Endothelial cell of umbilical vein (primary cell): Measurements from ENCODE around the gene FBXO2. TPM values are rescaled to one million over a fixed set of nuclear protein-coding genes. Genes with fewer than 3 reads are reported as not detected.

Experiments
- BruUV-seq: library from RNA; stranded (reverse); fragments of 400-500 nt; replicated peaks from 2 replicates; lab custom pipeline; 2021; lab: Mats Ljungman, UMichigan
- CTCF ChIA-PET: fragments of 300-600, 350-600 bp; sonication (Branson Sonifier 250); formaldehyde crosslinking; loops from one replicate; lab custom pipeline; 2021; ENCODE audit warnings: antibody characterized with exemption, inconsistent platforms; lab: Charles Lee
- POLR2A ChIA-PET: fragments of 300-600, 350-600 bp; sonication (Branson Sonifier 250); formaldehyde crosslinking; loops from one replicate; lab custom pipeline; 2021; ENCODE audit warnings: antibody characterized with exemption, inconsistent platforms; lab: Charles Lee
- DNase-seq: peaks from one replicate; pipeline ENCODE4 v3.0.0-alpha.2; 2011; ENCODE audit warnings: low read depth, low spot score
- FAIRE-seq: peaks from 2 replicates; lab custom pipeline; 2011; peaks lifted over from hg19 to GRCh38; lab: Jason Lieb, UNC
- H2AFZ ChIP-seq: 2 replicates; pipeline ENCODE4 v1.6.0; 2012; ENCODE audit warnings: low read depth, low read length, control low read depth, inconsistent platforms
- H3K27ac ChIP-seq: 2 replicates; pipeline ENCODE4 v1.5.1; 2011; ENCODE audit warnings: low read depth, mild to moderate bottlenecking, control low read depth, low read length, moderate library complexity; ENCODE audit not compliant: insufficient read depth
- H3K27me3 ChIP-seq, 2 experiments: 2 replicates each; pipeline versions ENCODE4 v1.6.0 to v1.6.1; 2011; ENCODE audit warnings: low read length in 2 of 2, mixed read lengths in 1 of 2; ENCODE audit not compliant: control insufficient read depth in 2 of 2, insufficient read depth in 2 of 2
- H3K36me3 ChIP-seq, 2 experiments: 2 replicates in 1 of 2; 3 replicates in 1 of 2; pipeline ENCODE4 v1.5.1; 2011; ENCODE audit warnings: low read length in 2 of 2, mild to moderate bottlenecking in 1 of 2, moderate library complexity in 1 of 2; ENCODE audit not compliant: control insufficient read depth in 2 of 2, insufficient read depth in 2 of 2; ENCODE audit errors: extremely low read depth in 1 of 2
- H3K4me1 ChIP-seq: 3 replicates; pipeline ENCODE4 v1.5.1; 2011; ENCODE audit warnings: mild to moderate bottlenecking, low read length; ENCODE audit not compliant: control insufficient read depth, insufficient read depth; ENCODE audit errors: extremely low read depth
- H3K4me2 ChIP-seq: 2 replicates; pipeline ENCODE4 v1.6.1; 2011; ENCODE audit warnings: low read length, control low read depth, mixed read lengths; ENCODE audit not compliant: insufficient read depth
- H3K4me3 ChIP-seq, 3 experiments: fragments of 200-600 bp in 1 of 3; sonication (generic), shearing (Covaris generic) in 1 of 3; replicated peaks in 1 of 3; 2 replicates each; pipeline ENCODE4 v1.5.1; 2011 to 2016; ENCODE audit warnings: control low read depth in 3 of 3, low read length in 3 of 3, mild to moderate bottlenecking in 2 of 3, inconsistent platforms in 1 of 3, low read depth in 1 of 3, moderate library complexity in 1 of 3; ENCODE audit not compliant: insufficient read depth in 1 of 3
- H3K79me2 ChIP-seq: 2 replicates; pipeline ENCODE4 v1.6.0; 2012; ENCODE audit warnings: low read length, inconsistent platforms; ENCODE audit not compliant: control insufficient read depth, insufficient read depth
- H3K9ac ChIP-seq: replicated peaks from 2 replicates; pipeline ENCODE3; 2011; ENCODE audit warnings: low read length, control low read depth; ENCODE audit not compliant: insufficient read depth; ENCODE audit errors: extremely low read depth
- H3K9me1 ChIP-seq: replicated peaks from 3 replicates; pipeline ENCODE4 v1.6.0; 2011; ENCODE audit warnings: mild to moderate bottlenecking, low read length; ENCODE audit not compliant: control insufficient read depth, insufficient read depth; ENCODE audit errors: extremely low read depth
- H3K9me3 ChIP-seq: replicated peaks from 2 replicates; pipeline ENCODE4 v1.5.1; 2012; ENCODE audit warnings: low read length, inconsistent platforms; ENCODE audit not compliant: control insufficient read depth, insufficient read depth
- H4K20me1 ChIP-seq: replicated peaks from 2 replicates; pipeline ENCODE3; 2011; ENCODE audit warnings: mild to moderate bottlenecking, low read length; ENCODE audit not compliant: control insufficient read depth, insufficient read depth; ENCODE audit errors: extremely low read depth
- FOS ChIP-seq: IDR thresholded peaks from 2 replicates; pipeline ENCODE4 v1.6.1; 2011; ENCODE audit warnings: mild to moderate bottlenecking, low read length, moderate library complexity, borderline replicate concordance; ENCODE audit not compliant: insufficient read depth
- POLR2A ChIP-seq: IDR thresholded peaks from 2 replicates; pipeline ENCODE4 v1.6.1; 2012; ENCODE audit warnings: low read depth, mild to moderate bottlenecking, control low read depth, low read length
- POLR2AphosphoS5 ChIP-seq: IDR thresholded peaks from 2 replicates; pipeline ENCODE4 v1.6.1; 2012; ENCODE audit warnings: low read depth, mild to moderate bottlenecking, control low read depth, low read length, moderate library complexity; ENCODE audit not compliant: insufficient read depth
- dilution Hi-C: fragments of 300-500 bp; cut with MboI; formaldehyde crosslinking; loops from one replicate; pipeline ENCODE4 v1.15.0; 2019; ENCODE audit warnings: low sequenced_read_pairs; ENCODE audit not compliant: extremely low pct_ligation_motif_present
- intact Hi-C: fragments of 100-400 bp; cut with micrococcal nuclease; formaldehyde crosslinking; loops from one replicate; pipeline ENCODE4 v1.10.0; 2022
- polyA plus RNA-seq, 4 experiments: library from polyadenylated mRNA; depleted of rRNA in 3 of 4; stranded (reverse) in 3 of 4; unstranded in 1 of 4; fragments of >200 nt; gene quantifications; 2 replicates each; pipeline versions ENCODE4 v1.2.1 to v1.2.3, GENCODE V29; 2011 to 2012; ENCODE audit warnings: missing spikeins in 1 of 4
- total RNA-seq: library from RNA; stranded (reverse); gene quantifications from 2 replicates; pipeline ENCODE4 v1.2.3, GENCODE V29; 2021
- TF ChIP-seq, protein P1 (sequence below), 2 donors: IDR thresholded peaks; 1 replicate in 1 of 2; 2 replicates in 1 of 2; pipeline ENCODE4 v1.5.1; 2011; ENCODE audit warnings: low read length in 2 of 2, mild to moderate bottlenecking in 2 of 2, moderate library complexity in 2 of 2, control low read depth in 1 of 2, inconsistent platforms in 1 of 2, low read depth in 1 of 2; ENCODE audit not compliant: insufficient read depth in 1 of 2; ENCODE audit errors: extremely low read depth in 1 of 2
- TF ChIP-seq, protein P2 (sequence below): IDR thresholded peaks from 2 replicates; pipeline ENCODE4 v1.6.1; 2011; ENCODE audit not compliant: insufficient read depth, insufficient read length

The FBXO2 gene
- total and polyA plus RNA-seq, 2 donors (not counting 3 experiments of a cell fraction or from before 2014, with no cell fraction given): 0.42 to 0.91 TPM

DNA sequence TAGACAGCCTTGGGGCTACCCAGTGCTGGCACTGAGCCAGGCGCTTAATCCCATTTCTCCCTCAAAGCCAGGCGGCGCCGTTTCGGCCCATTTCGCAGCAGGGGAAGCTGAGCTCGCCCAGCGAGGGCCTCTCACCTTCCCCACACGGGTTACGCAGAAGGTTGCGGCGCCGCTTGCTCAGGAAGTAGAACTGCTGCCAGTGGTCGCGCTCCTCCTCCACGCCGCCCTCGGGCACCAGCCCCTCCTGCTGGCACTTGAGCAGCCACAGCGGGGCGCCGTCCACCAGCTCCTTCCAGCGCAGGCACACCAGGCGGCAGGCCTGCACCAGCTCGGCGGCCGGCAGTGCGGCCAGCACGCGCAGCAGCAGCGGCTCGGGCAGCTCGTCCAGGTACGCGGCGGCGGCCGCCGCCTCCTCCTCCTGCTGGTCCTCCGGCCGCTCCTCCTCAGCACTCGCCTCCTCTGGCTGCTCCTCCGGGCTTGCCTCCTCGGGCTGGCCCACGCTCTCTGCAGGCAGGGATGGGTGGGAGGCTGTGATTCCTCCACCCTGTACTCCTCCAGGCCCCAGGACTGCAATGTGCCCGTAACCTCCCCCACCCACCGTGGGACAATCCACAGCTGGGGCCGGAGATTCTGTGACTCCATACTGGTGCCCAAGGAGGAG is 3.8 kb downstream of the FBXO2 start:
- Histone ChIP-seq H3K4me2 (peak overlapping the region; percentile 36), H3K36me3 (no peaks in the 10 kb centered on the region), H3K9ac (no peak overlapping the region), H3K4me3 (no peak overlapping the region), H3K27ac (no peak overlapping the region), H2AFZ (peak overlapping the region; percentile 66), H3K79me2 (no peaks in the 10 kb centered on the region), H3K4me1 (peaks cover 3% of the 10 kb centered on the region), H3K9me1 (no peaks in the 10 kb centered on the region), H3K9me3 (no peaks in the 10 kb centered on the region), H3K27me3 (no peaks in the 10 kb centered on the region), H4K20me1 (no peaks in the 10 kb centered on the region)
- DNase-seq (peak; percentile 77), FAIRE-seq (peak; percentile 77)
- no peak for TF ChIP-seq FOS
- TF ChIP-seq, protein P1, sequence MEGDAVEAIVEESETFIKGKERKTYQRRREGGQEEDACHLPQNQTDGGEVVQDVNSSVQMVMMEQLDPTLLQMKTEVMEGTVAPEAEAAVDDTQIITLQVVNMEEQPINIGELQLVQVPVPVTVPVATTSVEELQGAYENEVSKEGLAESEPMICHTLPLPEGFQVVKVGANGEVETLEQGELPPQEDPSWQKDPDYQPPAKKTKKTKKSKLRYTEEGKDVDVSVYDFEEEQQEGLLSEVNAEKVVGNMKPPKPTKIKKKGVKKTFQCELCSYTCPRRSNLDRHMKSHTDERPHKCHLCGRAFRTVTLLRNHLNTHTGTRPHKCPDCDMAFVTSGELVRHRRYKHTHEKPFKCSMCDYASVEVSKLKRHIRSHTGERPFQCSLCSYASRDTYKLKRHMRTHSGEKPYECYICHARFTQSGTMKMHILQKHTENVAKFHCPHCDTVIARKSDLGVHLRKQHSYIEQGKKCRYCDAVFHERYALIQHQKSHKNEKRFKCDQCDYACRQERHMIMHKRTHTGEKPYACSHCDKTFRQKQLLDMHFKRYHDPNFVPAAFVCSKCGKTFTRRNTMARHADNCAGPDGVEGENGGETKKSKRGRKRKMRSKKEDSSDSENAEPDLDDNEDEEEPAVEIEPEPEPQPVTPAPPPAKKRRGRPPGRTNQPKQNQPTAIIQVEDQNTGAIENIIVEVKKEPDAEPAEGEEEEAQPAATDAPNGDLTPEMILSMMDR (IDR thresholded peaks at IDR 0.05; ENCODE audit: extremely low read depth in 1 of 2, insufficient read depth in 1 of 2, low read depth in 1 of 2, low read length in 2 of 2): peak; percentile 80 to 94
- peak; percentile 48 for TF ChIP-seq POLR2AphosphoS5
- TF ChIP-seq, protein P2, sequence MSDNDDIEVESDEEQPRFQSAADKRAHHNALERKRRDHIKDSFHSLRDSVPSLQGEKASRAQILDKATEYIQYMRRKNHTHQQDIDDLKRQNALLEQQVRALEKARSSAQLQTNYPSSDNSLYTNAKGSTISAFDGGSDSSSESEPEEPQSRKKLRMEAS: peak; percentile 17
- TF ChIP-seq POLR2A: no peak
- intact Hi-C loops (loop anchor here (1.0 to 2.0 kb wide), 6 partner anchors 43 to 256 kb away; no protein-coding TSS in a partner anchor), dilution Hi-C loops (no loop called here)
- BruUV-seq: no TSS peak
- POLR2A ChIA-PET: interaction anchor here (0.5 to 0.7 kb wide), 3 partner anchors 13 to 93 kb away, joined by 3 to 4 read pairs (median 3); partner anchors contain the start of gene FBXO6
- CTCF ChIA-PET: interaction anchor here (0.7 to 12.8 kb wide), 29 partner anchors 11 to 613 kb away, joined by 3 to 373 read pairs (median 5); partner anchors contain the start of genes AGTRAP, CLCN6, FBXO6 and MTHFR
